D721Med (cell line): ENCODE data around the gene CFAP99.
A peak's percentile ranks its signal among the peaks of the same experiment; 100 is the strongest.

Experiments
- DNase-seq: peaks from one replicate; pipeline ENCODE4 v3.0.0; 2011; ENCODE audit warnings: low spot score; ENCODE audit not compliant: insufficient read length
- FAIRE-seq: peaks from 2 replicates; lab custom pipeline; 2011; peaks lifted over from hg19 to GRCh38; lab: Jason Lieb, UNC
- TF ChIP-seq, protein P1 (sequence below): IDR thresholded peaks from 2 replicates; pipeline ENCODE4 v1.5.1; 2012; ENCODE audit warnings: mild to moderate bottlenecking, control low read depth; ENCODE audit not compliant: insufficient read depth; ENCODE audit errors: missing control alignments

The CFAP99 gene

DNA sequence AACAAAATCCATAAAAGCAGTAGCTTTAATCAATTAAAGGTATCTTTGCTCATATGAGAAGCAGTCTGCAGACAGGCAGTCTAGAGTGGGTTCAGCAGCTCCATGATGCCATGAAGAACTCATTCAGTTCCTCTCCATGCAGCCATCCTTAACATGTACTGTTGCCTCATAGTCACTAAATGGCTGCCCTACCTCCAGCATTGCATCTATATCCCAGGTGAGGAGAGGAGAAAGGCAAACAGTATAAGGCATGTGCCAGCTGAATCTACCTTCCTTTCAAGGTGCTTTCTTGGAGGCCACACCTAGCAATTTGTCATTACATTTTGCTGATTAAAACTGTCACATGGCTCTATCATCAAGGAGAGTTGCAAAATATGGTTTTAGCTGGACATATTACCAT lies 13.2 kb downstream of the CFAP99 start:
- TF ChIP-seq, protein P1, sequence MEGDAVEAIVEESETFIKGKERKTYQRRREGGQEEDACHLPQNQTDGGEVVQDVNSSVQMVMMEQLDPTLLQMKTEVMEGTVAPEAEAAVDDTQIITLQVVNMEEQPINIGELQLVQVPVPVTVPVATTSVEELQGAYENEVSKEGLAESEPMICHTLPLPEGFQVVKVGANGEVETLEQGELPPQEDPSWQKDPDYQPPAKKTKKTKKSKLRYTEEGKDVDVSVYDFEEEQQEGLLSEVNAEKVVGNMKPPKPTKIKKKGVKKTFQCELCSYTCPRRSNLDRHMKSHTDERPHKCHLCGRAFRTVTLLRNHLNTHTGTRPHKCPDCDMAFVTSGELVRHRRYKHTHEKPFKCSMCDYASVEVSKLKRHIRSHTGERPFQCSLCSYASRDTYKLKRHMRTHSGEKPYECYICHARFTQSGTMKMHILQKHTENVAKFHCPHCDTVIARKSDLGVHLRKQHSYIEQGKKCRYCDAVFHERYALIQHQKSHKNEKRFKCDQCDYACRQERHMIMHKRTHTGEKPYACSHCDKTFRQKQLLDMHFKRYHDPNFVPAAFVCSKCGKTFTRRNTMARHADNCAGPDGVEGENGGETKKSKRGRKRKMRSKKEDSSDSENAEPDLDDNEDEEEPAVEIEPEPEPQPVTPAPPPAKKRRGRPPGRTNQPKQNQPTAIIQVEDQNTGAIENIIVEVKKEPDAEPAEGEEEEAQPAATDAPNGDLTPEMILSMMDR: no peak
- no peak for DNase-seq
- FAIRE-seq: no peak

DNA sequence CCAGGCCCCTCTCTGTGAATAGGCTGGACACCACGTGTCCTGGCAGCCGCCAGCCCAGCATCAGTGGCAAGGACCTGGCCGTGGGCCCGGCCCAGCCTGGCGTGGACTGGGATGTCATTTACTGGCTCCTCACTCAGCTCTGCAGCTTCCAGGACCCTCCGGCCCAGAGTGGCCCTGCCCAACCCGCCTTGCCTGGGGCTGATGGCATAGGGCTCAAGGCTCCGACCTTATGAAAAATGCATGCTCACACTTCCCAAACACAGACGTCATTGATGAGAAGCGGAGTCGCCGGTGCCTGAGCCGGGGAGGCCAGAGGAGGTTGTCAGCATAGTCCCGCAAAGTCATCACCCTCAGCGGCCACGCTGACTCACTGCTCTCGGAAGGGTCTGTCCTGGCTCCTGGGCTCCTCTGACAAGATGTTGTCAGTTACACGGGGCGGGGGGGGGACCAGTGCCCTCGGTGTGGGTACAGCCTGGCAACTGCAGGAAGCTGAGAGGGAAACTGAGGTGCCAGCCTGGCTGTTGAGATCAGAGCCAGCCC lies 14.3 kb downstream of the CFAP99 start:
- TF ChIP-seq, protein P1: no peak
- DNase-seq: no peak

DNA sequence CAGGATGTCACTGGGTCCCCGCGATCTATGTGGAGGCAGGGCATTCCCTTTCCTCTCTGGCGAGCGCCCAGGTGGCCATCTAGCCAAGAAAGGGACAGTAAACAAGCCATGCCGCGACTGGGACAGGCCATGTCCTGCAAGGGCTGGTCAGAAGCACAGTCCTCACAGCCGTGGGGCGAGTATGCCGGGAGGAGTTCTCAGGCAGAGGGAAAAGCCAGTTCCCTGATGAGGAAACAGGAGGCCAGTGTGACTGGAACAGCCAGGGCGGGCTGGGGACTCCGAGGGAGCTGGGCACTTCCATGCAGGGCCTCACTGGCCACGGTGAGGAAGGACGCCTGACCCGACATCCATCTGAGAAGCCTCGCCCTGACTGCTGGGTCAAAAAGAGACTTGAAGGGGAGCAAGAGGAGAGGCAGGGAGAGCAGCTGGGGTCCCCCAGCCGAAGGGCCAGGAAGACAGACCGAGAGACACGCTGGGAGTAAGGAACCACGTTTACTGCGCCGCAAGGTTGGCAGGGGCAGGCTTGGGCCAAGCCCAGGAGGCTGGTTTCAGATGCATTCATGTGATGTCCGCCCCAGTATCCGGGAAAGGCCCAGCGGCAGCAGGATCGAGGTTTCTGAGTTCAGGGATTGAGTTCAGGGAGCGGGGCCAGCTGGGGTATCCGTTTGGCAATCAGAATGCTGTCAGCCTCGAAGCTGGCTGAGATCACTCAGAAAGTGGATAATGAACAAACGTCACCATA lies 15.0 kb downstream of the CFAP99 start:
- TF ChIP-seq, protein P1: no peak
- DNase-seq (no peak), FAIRE-seq (no peak)

More for the DNA sequence above, 14.3 kb downstream of the CFAP99 start:
- FAIRE-seq: no peak

GRCh38 chr4:2434420-2434819 lies 15.7 kb downstream of the CFAP99 start:
- TF ChIP-seq, protein P1: no peak
- DNase-seq (no peak), FAIRE-seq (no peak)

DNA sequence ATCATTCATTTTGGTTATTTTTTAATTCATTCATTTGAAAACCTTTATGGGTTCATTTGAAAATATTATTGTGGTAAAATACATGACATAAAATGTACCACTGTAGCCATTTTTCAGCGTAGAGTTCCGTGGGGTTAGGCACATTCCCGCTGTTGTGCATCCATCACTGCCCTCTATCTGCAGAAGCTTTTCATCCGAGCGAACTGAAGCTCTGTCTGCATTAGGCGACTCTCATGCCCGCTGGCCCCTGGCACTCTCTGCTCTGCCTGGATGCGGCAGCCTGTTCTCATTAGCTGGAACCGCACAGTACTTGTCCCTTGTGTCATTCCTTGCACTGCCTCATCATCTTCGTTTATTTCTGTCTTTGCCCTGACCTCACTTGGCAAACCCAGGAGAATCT lies 17.5 kb downstream of the CFAP99 start:
- TF ChIP-seq, protein P1: peak; percentile 18
- FAIRE-seq (no peak), DNase-seq (no peak)

GRCh38 chr4:2436761-2437474 lies 18.2 kb downstream of the CFAP99 start:
- TF ChIP-seq, protein P1: no peak
- FAIRE-seq (no peak), DNase-seq (no peak)
